ENCODE results near the gene OPCML. TPM values are rescaled to one million over a fixed set of nuclear protein-coding genes. Genes with fewer than 3 reads are reported as not detected.

OPCML gene
- total and polyA plus RNA-seq, 2 donors (not counting 1 experiment from before 2014, with no cell fraction given), result not detected

DNA sequence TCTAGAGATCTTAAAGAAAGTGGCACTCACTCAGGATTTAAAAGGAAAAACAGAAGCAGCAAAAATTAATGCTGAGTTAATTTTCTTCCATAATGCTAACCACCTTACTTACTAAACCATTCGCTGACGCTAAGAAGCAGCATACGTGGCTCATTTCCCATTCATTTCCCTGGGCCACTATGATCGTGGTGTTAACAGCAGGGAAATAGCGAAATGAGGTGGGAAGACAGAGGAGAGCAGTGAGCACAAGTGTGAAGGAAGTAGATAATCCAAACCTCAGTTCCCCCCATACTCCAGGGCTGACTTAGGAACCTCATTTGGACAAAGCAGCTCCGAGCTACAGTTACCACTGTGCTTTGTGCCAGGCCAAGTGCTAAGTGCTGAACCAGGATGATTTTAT lies 723.2 kb downstream of the OPCML start:
- no CpG with 5 or more reads among the region's 6 CpGs for WGBS (ENCODE audit: insufficient coverage)
- Histone ChIP-seq H3K79me2 (ENCODE audit: control insufficient read depth, insufficient read depth, low read length) (no peaks in the 10 kb centered on the region), H3K36me3 (replicated peaks in 1 of 2; ENCODE audit: control extremely low read depth in 1 of 2, control insufficient read depth in 1 of 2, extremely low read depth in 1 of 2, insufficient read depth in 2 of 2, low read length in 1 of 2) (no peaks in the 10 kb centered on the region), H4K20me1 (ENCODE audit: control insufficient read depth, insufficient read depth, low read length, poor library complexity, severe bottlenecking) (no peaks in the 10 kb centered on the region), H3K4me1 (ENCODE audit: control insufficient read depth in 2 of 2, insufficient read depth in 2 of 2, low read length in 2 of 2) (no peaks in the 10 kb centered on the region), H3K4me3 (ENCODE audit: control extremely low read depth in 1 of 5, extremely low read depth in 1 of 5, insufficient read depth in 1 of 5, low read depth in 2 of 5, low read length in 4 of 5) (no peak overlapping the region), H2AFZ (ENCODE audit: insufficient read depth, low read depth, low read length, poor library complexity, severe bottlenecking) (no peak overlapping the region), H3K27me3 (replicated peaks in 1 of 4; ENCODE audit: control extremely low read depth in 1 of 4, control insufficient read depth in 3 of 4, insufficient read depth in 4 of 4, low read length in 3 of 4) (no peaks in the 10 kb centered on the region), H3K9ac (ENCODE audit: low read length) (no peak overlapping the region), H3K4me2 (replicated peaks; ENCODE audit: low read depth, low read length, poor library complexity, severe bottlenecking) (no peak overlapping the region), H3K27ac (ENCODE audit: low read length in 2 of 2) (no peak overlapping the region), H3K9me3 (ENCODE audit: control extremely low read depth in 1 of 3, control insufficient read depth in 2 of 3, insufficient read depth in 1 of 3, low read length in 2 of 3) (no peaks in the 10 kb centered on the region)
- DNase-seq (no peak), ATAC-seq (ENCODE audit: low read depth) (no peak)
- Mint-ChIP-seq H3K4me1 (no peaks in the 10 kb centered on the region), H3K4me3 (no peak overlapping the region), H3K9me3 (ENCODE audit: insufficient read depth) (no peaks in the 10 kb centered on the region), H3K27me3 (no peaks in the 10 kb centered on the region), H3K27ac (no peak overlapping the region)
- ChIA-PET CTCF (no interaction called here), POLR2A (no interaction called here)
- TF ChIP-seq, protein P1, sequence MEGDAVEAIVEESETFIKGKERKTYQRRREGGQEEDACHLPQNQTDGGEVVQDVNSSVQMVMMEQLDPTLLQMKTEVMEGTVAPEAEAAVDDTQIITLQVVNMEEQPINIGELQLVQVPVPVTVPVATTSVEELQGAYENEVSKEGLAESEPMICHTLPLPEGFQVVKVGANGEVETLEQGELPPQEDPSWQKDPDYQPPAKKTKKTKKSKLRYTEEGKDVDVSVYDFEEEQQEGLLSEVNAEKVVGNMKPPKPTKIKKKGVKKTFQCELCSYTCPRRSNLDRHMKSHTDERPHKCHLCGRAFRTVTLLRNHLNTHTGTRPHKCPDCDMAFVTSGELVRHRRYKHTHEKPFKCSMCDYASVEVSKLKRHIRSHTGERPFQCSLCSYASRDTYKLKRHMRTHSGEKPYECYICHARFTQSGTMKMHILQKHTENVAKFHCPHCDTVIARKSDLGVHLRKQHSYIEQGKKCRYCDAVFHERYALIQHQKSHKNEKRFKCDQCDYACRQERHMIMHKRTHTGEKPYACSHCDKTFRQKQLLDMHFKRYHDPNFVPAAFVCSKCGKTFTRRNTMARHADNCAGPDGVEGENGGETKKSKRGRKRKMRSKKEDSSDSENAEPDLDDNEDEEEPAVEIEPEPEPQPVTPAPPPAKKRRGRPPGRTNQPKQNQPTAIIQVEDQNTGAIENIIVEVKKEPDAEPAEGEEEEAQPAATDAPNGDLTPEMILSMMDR (IDR thresholded peaks at IDR 0.05), result no peak
- TF ChIP-seq EZH2 (IDR thresholded peaks at IDR 0.05; ENCODE audit: borderline replicate concordance, insufficient read depth, low read depth, low read length, poor library complexity, severe bottlenecking), result no peak
- intact Hi-C loops (cut with micrococcal nuclease), result no loop called here

GRCh38 chr11:132804258-132804657 lies 728.0 kb downstream of the OPCML start:
- Mint-ChIP-seq H3K4me1 (no peaks in the 10 kb centered on the region), H3K27me3 (no peaks in the 10 kb centered on the region), H3K9me3 (ENCODE audit: insufficient read depth) (no peaks in the 10 kb centered on the region), H3K27ac (no peak overlapping the region), H3K4me3 (no peak overlapping the region)
- Histone ChIP-seq H3K9me3 (ENCODE audit: control extremely low read depth in 1 of 3, control insufficient read depth in 2 of 3, insufficient read depth in 1 of 3, low read length in 2 of 3) (no peaks in the 10 kb centered on the region), H3K9ac (ENCODE audit: low read length) (no peak overlapping the region), H3K4me2 (replicated peaks; ENCODE audit: low read depth, low read length, poor library complexity, severe bottlenecking) (no peak overlapping the region), H2AFZ (ENCODE audit: insufficient read depth, low read depth, low read length, poor library complexity, severe bottlenecking) (no peak overlapping the region), H3K79me2 (ENCODE audit: control insufficient read depth, insufficient read depth, low read length) (no peaks in the 10 kb centered on the region), H3K4me1 (ENCODE audit: control insufficient read depth in 2 of 2, insufficient read depth in 2 of 2, low read length in 2 of 2) (no peaks in the 10 kb centered on the region), H3K27ac (ENCODE audit: low read length in 2 of 2) (no peak overlapping the region), H4K20me1 (ENCODE audit: control insufficient read depth, insufficient read depth, low read length, poor library complexity, severe bottlenecking) (no peaks in the 10 kb centered on the region), H3K36me3 (replicated peaks in 1 of 2; ENCODE audit: control extremely low read depth in 1 of 2, control insufficient read depth in 1 of 2, extremely low read depth in 1 of 2, insufficient read depth in 2 of 2, low read length in 1 of 2) (no peaks in the 10 kb centered on the region), H3K27me3 (replicated peaks in 1 of 4; ENCODE audit: control extremely low read depth in 1 of 4, control insufficient read depth in 3 of 4, insufficient read depth in 4 of 4, low read length in 3 of 4) (no peaks in the 10 kb centered on the region), H3K4me3 (ENCODE audit: control extremely low read depth in 1 of 5, extremely low read depth in 1 of 5, insufficient read depth in 1 of 5, low read depth in 2 of 5, low read length in 4 of 5) (no peak overlapping the region)
- ChIA-PET POLR2A (no interaction called here), CTCF (no interaction called here)
- intact Hi-C loops (cut with micrococcal nuclease), result no loop called here
- 95% methylated on average over 4 of the region's 4 CpGs for WGBS (ENCODE audit: insufficient coverage)
- DNase-seq, result no peak
- no peak for ATAC-seq (ENCODE audit: low read depth)
- TF ChIP-seq, protein P1 (IDR thresholded peaks at IDR 0.05), result no peak
